GDM1 (cell line): ENCODE results near the gene C2orf69.
A peak's percentile ranks its signal among the peaks of the same experiment; 100 is the strongest.

Source experiments
- DNase-seq: peaks from one replicate; lab custom pipeline; 2025; lab: John Stamatoyannopoulos, UW

Gene C2orf69

DNA sequence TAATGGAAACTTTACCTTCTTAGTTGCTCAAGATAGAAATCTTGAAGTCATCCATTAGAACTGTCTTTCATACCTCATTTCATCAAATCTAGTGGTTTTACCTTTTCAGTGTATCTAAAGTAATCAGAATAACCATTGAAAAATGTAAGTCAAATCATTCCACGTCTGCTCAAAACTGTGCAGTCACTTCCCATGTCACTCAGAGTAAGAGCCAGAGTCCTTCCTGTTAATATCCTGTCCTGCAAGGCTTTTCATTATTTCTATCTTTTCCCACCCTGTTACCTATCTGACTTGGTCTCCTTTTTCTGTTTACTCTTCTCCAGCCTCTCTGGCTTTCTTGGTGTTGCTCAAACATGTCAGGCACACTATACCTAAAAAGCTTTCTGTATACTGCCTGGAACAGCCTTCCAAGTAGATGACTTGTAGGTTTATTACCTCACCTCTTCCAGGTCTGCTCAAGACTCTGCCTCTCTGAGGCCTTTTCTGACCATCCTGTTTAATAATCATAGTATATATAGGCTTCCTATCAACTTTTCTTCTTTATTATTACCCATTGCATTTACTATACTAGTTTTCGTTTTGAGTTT, 3.4 kb downstream of the C2orf69 start:
- no peak for DNase-seq

DNA sequence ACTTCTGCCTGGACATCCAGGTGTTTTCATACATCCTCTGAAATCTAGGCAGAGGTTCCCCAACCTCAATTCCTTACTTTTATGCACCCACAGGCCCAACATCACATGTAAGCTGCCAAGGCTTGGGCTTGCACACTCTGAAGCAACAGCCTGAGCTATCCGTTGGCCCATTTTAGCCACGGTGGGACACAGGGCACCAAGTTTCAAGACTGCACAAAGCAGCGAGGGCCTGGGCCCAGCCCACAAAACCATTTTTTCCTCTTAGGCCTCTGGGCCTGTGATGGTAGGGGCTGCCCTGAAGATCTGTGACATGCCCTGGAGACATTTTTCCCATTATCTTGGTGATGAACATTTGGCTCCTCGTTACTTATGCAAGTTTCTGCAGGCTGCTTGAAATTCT, 5.9 kb downstream of the C2orf69 start:
- DNase-seq, result no peak

DNA sequence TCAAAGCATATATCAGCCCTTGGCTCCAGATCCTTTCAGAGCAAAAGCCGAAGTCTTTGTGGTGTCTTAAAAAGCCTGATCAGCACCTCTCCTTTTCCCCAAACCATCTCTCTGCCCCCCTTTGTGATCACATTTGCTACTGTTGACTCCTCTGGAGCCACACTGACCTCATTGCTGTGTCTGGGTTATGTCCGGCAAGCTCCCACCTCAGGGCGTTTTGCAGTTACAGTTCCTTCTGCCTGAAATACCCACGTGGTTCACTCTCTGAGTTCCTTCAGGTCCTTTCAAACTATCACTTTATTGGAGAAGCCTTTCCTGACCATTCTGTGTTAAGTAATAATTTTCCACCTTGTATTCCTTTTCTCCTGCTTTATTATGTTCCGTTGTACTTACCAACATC, 11.8 kb downstream of the C2orf69 start:
- no peak for DNase-seq

DNA sequence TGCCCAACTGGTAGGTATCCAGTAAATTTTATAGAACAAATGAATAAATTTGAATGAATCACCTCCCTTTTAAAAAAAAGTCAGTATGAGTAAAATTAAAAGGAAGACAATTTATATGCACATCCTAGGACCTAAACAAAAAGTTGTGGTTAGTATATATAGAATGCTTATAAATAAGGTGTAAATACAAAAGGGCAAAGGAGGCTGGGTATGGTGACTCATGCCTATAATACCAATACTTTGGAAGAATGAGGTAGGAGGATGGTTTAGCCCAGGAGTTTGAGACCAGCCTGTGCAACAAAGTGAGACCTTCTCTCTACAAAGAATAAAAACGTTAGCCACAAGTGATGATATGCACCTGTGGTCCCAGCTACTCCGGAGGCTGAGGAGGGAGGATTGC, 12.8 kb downstream of the C2orf69 start:
- DNase-seq, result no peak

DNA sequence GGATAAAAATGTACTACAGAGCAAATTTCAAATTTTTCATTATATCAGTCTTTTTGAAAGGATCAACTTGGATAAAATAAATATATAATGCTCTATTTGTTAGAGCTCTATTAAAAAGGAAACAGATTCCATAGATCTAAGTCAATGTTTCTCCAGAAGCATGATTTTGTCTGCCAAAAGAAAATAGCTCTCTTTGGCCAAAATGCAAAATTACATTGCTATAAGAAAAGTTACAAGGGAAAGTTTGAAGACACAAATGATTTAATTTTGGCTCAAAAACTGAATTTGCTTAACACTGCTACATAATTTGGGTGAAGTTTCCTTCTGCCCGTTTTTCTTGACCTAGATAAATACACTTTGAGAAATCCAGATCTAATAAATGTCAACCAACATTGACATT, 15.7 kb downstream of the C2orf69 start:
- no peak for DNase-seq

DNA sequence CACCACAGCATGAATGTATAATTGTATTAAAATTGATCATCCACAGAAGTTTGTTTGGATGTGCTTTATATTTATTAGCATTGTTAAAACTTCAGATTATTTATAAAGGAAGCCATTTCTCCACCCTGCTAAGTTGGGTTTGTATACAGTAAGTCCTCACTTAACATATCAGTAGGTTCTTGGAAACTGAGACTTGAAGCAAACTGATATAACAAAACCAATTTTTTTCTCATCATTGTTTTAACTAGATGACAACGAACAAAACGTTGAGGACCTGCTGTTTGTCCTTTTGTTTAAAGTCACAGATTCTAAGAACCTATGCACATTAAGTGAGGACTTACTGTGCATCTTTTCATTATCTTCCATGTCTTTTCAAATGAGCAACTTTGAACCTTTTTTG, 17.1 kb downstream of the C2orf69 start:
- no peak for DNase-seq

DNA sequence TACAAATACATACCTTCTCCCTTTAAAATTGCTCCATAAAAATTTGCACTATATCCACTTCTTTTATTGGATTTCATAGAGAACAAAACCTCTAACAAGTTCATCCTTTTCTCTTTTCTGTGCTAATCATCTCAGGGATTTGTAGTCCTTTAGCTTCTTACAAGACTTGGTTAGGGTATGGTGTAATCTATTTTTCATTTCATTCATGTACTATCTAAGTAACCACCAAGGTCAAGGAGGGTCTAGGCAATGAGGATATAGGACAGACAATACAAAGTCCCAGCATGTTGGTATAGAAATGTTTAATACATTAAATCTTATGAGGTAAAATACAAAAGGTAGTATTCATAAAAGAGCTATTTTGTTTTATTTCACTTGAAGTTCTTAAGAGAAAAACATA, 17.5 kb downstream of the C2orf69 start:
- DNase-seq, result no peak

DNA sequence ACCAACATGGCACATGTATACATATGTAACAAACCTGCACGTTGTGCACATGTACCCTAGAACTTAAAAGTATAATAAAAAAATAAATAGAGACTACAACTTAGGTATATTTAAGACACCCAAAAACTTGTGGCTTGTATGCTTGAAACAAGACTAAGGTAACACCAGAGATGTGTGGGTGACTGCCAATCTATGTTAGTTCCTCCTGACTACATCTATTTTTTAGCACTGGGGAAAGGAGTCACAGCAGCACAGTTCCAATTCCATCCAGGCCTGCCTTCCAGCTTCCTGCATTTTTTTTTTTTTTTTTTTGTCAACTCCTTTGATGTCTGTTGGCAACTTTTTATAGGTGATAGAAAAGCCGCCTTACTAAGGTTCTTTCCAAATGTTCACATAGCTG, 18.2 kb downstream of the C2orf69 start:
- DNase-seq, result no peak

DNA sequence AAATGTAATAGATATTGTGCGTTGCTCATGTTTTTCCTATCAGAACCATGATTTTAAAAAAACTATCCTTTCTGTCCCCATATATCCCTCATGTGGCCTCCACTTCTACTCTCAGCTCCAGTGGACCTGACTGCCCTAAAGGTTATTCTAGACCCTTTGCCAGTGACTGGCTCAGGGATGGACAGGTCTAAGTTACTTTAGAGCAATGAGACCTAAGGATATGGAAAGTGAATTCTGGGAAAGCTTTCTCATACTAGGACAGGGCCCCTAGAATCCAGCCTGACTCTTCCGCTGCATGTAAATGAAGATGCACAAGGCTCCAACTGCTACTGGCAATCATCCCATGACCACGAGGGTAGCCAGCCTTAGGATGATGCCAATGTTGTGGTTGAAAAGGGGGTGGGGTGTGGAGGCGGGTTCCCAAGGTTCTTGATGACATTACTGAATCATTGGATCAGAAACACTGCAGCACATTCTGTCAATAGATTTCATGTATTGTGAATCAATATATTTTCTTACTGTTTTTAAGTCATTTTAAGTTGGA, 21.3 kb downstream of the C2orf69 start:
- no peak for DNase-seq

DNA sequence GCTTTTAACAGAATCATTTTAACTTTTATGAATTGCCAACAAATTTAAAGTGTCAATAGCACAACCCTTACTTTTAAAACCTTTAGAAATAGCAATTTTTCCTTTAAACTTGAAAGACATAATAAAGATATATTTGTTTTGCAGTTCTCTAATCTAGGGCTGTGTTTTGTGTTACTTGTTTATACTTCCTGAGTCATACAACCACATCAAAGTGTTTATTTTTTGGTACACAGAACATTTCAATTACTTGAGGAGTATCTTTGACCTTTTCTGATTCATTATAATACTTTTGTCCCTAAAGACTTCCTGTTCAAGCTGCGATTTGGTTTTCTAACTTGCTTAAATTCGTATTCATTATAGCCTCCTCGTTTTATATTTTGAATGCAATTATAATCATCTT, 22.4 kb downstream of the C2orf69 start:
- no peak for DNase-seq

DNA sequence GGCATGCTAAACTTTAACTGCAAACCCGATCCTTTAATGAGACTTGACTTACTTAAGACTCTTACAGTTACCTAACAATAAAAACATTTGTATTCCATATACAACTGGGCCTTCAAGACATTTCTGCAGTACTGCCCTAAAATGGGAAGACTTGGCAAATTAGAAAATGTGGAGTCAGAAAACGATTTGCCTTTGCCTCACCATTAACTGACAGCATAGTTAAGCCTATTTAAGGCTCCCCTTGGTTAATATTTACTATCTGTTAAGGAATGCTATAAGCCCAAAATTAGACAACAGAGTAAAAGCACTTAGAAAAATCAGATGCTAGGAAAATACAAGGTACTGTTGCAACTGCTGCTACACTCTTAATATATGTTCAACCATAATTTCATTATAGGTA, 25.5 kb downstream of the C2orf69 start:
- DNase-seq, result no peak

DNA sequence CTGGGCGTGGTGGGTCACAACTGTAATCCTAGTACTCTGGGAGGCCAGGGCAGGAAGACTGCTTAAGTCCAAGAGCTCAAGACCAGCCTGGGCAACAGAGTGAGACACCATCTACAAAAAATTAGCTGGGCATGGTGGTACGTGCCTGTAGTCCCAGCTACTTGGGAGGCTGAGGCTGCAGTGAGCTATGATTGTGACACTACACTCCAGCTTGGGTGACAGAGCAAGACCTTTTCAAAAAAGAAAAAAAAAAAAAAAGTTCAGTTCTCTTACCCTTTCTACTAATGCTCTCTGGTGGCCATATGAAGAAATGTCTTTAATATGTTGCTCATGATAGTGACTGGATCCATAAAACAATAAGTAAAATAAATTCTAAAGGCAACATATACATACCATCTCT, 29.3 kb downstream of the C2orf69 start:
- peak; percentile 3 for DNase-seq

DNA sequence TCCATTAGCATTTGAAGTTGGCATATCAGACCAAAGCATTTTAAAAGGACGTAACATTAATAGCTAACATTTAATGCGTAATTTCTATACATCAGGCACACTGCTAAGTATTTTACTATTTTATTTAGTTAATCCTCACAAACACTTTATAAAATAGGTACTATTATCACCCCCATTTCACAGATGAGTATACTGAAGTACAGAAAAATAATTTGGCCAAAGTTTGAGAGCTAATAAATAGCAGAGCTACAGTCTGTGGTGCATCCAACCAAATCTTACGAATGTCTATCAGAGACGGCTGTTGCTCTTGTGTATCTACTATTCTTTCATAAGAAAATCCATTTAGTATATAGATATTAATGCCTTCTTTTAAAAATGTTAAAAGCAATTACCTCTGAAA, 32.3 kb downstream of the C2orf69 start:
- DNase-seq, result no peak

DNA sequence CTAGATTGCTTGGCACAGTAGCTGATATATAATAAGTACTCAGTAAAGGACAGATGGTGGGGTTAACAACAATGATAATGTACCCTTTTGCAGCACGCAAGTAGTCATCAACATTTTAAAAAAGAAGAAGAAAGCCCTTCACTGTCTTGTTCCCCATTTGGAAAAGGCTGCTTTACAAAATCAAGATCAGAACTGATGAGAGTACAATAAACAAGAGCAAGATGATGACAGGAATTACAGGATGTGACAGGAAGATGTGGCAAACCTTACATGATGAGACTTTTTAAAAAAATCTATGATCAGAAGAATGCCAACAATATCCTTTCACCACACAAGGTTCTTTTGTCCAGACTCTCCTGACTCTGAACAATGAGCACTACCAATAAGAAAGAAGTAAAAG, 35.1 kb downstream of the C2orf69 start:
- no peak for DNase-seq

DNA sequence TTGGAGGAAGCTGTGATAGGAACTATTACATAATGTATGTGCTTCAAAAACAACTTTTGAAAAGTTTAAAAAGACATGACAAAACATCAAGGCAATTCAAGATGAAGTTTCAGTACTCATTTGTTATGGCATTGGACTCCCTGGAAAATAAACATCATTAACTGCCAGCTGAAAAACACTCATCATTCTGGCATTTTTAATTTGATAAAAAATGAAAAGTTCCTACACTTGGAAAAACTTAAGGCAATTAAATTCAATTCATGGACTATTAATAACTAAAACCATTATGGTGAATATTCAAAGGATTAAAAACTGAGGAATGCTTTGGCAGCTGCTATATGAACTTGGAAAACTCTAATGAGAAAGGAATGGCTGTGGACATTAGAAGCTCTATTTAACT, 35.7 kb downstream of the C2orf69 start:
- no peak for DNase-seq

DNA sequence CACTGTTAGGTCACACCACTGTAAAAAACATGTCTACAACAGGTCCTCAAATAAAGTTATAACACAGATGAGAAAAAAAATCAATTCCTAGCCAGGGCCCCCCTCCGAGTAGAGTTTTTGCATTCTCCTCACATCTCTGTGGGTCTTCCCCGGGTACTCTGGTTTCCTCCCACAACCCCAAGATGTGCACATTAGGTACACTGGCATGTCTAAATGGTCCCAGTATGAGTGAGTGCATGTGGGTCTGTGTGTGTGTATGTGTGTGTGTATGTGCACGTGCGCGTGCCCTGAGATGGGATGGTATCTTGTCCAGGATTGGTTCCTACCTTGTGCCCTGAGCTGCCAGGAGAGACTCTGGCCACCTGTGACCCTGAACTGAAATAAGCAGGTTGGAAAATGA, 39.3 kb downstream of the C2orf69 start:
- DNase-seq, result no peak

DNA sequence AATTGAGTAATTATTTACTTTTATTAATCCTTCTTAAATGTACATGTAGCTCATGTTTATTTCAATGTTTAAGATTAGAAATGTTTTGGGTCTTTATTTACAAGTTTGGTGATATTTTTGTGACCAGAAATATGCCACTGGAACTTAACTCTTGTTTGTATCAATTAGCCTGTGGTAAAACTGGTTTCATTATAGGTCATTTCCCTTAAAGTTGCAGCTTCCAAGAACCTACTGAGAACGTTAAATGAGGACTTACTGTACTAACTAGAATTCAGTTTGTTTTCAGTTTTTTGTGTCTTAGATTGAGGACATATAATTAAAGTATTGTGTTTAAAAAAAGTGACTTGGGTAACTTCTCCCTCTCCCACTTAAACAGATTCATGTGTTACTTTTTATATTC, 39.9 kb downstream of the C2orf69 start:
- no peak for DNase-seq

DNA sequence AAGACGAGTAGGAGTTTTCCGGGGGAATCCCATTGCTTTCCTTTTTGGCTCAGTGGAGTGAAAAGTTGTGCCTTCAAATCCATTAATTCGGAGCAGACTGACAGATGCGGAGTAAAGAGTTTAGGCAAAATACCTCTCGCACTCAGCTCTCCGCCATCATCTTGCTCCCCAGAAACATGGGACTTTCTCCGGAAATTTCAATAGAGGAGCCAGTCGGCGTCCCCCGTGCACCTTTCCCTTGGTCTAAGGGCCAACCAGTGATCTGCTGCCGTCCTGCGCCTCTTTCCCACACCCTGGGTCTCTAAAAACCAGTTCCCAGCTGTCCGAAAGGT, 43.9 kb downstream of the C2orf69 start:
- DNase-seq, result peak; percentile 50

DNA sequence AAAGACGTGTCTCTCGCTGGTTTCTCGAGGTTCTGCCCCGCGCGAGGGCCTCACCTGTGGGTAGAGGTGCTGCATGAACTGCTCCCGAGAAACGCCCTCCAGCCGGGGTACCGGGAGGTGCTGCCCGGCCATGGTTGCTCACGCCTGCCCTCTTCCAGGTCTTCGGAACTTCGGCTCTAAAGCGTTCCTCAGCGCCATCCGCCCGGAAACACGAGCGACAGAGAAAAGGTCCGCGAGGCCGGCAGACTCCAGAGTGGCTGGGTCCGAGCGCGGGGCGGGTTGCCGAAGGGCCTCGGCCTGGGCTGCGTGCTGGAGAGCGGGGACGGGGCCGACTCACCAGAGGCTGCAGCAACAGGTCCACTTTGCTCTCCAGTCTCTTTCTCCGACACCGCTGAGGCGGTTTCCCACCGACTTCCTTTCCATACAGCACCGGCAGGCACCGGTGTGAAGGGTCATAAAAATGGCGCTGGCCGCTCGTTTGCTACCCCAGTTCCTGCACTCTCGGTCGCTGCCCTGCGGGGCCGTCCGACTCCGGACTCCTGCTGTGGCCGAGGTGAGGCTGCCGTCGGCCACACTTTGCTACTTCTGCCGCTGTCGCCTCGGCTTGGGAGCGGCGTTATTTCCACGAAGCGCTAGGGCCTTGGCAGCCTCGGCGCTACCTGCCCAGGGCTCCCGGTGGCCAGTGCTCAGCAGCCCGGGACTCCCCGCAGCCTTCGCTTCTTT, 44.4 kb downstream of the C2orf69 start, which contains the start of the genes MAIP1 and TYW5:
MAIP1 (plus strand) TSS at position 244 of the 723 bp plus-strand sequence; CDS start at position 461, 217 bp downstream.
TYW5 (minus strand) TSS at position 153 of the 723 bp plus-strand sequence; CDS start at position 132, 21 bp downstream.
- DNase-seq, result peak; percentile 82

DNA sequence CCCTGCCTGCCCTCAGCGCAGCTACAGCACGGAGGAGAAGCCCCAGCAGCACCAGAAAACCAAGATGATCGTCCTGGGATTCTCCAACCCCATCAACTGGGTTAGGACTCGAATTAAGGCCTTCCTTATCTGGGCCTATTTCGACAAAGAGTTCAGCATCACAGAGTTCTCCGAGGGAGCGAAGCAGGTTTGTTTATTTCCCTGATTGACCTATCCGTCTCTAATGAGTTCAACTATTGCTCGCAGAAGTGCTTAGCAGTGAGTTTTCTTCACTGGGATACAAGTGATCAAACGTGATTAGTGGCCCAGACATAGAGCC, 44.9 kb downstream of the C2orf69 start:
- no peak for DNase-seq

DNA sequence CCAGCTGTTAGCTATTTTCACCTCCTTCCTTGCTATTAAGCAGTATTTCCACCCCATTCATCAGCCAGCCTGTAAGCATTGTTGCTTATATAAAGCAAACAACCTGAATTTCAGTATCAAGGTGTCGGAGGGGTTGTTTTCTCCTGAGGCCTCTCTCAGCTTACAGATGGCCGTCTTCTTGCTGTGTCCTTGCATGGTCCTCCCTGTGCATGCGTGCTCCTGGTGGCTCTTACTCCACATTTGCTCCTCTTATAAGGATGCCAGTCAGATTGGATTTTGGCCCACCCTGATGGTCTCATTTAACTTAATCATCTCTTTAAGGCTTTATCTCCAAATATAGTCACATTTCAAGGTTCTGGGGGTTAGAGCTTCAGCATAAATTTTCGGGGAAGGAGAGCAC, 46.9 kb downstream of the C2orf69 start:
- no peak for DNase-seq

DNA sequence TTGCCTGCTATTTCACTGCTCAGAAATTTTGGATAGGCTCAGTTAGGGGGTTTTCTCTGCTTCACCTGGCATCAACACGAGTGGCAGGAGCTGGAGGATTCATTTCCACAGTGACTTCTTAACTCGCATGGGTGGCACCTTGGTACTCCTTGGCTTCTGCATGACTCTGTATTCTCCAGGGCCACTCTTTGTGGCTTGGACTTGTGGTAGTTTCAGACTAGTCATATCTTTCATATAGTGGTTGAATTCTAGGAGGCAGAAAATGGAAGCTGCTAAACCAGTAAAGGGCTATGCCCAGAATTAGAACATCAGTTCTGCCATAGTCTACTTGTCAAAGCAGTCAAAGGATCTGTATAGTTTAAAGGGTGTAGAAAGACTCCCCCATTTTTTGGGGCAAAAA, 51.1 kb downstream of the C2orf69 start:
- DNase-seq, result no peak

DNA sequence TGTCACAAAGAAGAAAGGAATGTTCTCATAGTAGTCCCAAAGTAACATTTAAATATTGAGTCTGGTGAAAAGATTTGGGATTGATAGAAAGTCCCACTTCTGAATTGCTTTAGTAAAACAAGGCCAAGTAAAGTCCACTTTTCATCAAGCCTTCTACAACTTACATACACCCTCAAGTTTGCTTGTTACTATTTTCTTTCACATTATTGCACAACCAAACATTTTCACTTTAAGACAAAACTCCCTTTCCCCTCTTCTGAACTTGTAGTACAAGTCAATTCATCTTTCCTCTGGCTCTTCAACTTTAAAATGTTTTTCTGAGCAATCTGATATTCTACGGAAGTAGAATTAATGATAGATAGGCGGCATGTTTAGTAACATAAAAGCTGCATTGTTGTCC, 55.3 kb downstream of the C2orf69 start:
- DNase-seq, result no peak

DNA sequence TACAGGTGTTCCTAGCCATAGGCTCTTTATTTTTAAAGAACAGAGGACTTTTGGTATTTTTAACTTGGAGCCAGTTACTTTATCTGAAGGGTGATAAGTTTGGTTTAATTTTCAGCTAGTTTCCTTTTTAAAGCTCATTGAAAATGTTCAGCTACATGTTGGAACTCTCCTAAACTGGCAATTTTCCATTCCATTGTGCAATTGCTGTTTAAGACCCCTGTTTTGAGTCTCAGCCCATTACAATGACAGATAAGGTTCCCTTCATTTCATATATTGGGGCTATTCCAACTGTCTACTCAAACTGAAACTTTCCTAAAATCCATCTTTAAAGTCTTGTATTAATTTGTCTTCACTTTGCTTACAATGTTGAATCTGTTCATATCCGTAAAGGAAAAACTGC, 55.9 kb downstream of the C2orf69 start:
- no peak for DNase-seq
